SK-N-SH (cell line): ENCODE results near the gene TTC3. TPM values are rescaled to one million over a fixed set of nuclear protein-coding genes. Genes with fewer than 3 reads are reported as not detected.

ENCODE experiments used
- NFIC ChIP-seq: IDR thresholded peaks from 2 replicates; pipeline ENCODE4 v1.4.0; 2012; ENCODE audit warnings: borderline replicate concordance
- RCOR1 ChIP-seq: fragments of 150-350 bp; IDR thresholded peaks from 2 replicates; pipeline ENCODE4 v1.6.1; 2017; ENCODE audit warnings: antibody characterized with exemption, low read length
- polyA plus RNA-seq, 3 experiments: library from polyadenylated mRNA; depleted of rRNA; stranded (reverse); fragments of >200 nt; gene quantifications; 2 replicates each; pipeline ENCODE4 v1.2.3, GENCODE V29; 2012
- small RNA-seq, 7 experiments: library from RNA; depleted of rRNA; stranded (forward); fragments of <200 nt; gene quantifications; one replicate each; pipeline ENCODE3, GENCODE V24; 2012

Gene TTC3
- polyA plus RNA-seq, 1 of the 3 experiments (the other 2 are of a cell fraction) = 35.7 TPM

DNA sequence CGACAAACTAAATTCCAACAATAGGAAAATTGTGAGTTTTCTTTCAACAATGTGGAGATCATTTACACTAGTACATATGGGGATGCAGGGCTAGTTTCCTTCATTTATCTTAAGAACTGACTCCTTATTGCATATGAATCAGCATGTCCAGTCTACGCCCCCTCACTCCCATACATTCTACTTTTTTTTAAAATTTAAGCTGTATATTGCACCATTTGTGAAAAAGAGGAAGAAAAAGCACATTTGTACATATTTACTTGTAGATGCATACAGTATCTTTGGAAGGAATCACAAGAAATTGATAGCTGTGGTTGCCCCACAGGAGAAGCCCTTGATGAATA is 178.2 kb downstream of the TTC3 start (continued):
- TF ChIP-seq NFIC (no peak), RCOR1 (no peak)
- TF ChIP-seq, all 33 proteins: peak for 0

Small RNAs within 50 kb of the gene (small RNA-seq; reads per million reads assigned to genes)
- gene RN7SL678P (0 reads per million in 7 experiments), gene RNU6-696P (0 reads per million in 7 experiments)

Other genes starting within 250 kb of the TTC3 start
- 13.0 and 17.7 TPM in 2 replicates for gene HLCS, start 106.6 kb upstream of the TTC3 start, polyA plus RNA-seq (2012; rRNA removed)
- gene RIPPLY3, start 66.6 kb upstream of the TTC3 start, polyA plus RNA-seq (2012; rRNA removed) = 0.03 TPM in 2 replicates
- gene PIGP, start 183 bp upstream of the TTC3 start, polyA plus RNA-seq (2012; rRNA removed) = 28.3 and 34.7 TPM in 2 replicates
- 34.8 and 42.2 TPM in 2 replicates for gene VPS26C, start 194.1 kb downstream of the TTC3 start, polyA plus RNA-seq (2012; rRNA removed)